Vagina (tissue), 2 donors: ENCODE data around the gene MED13L. TPM values are rescaled to one million over a fixed set of nuclear protein-coding genes. Genes with fewer than 3 reads are reported as not detected.

Source experiments
- DNase-seq, 2 donors: peaks; one replicate each; pipeline ENCODE4 v3.0.0-alpha.2; 2017; ENCODE audit errors: extremely low spot score in 2 of 2
- H3K27ac ChIP-seq: fragments of 200-600 bp; sonication (generic); one replicate; pipeline ENCODE4 v1.5.1; 2019
- H3K27me3 ChIP-seq: fragments of 200-600 bp; sonication (generic); one replicate; pipeline ENCODE4 v1.5.1; 2019
- H3K36me3 ChIP-seq, 2 donors: fragments of 200-600 bp; sonication (generic); one replicate each; pipeline ENCODE4 v1.5.1; 2017 to 2019
- H3K4me1 ChIP-seq: fragments of 200-600 bp; sonication (generic); one replicate; pipeline ENCODE4 v1.5.1; 2019
- H3K4me3 ChIP-seq, 2 donors: fragments of 200-600 bp; sonication (generic); 1 replicate in 1 of 2; 2 replicates in 1 of 2; pipeline ENCODE4 v1.5.1; 2016 to 2019
- H3K9me3 ChIP-seq: fragments of 200-600 bp; sonication (generic); one replicate; pipeline ENCODE4 v1.5.1; 2019
- CTCF ChIP-seq, 3 experiments: fragments of 450-650 bp in 2 of 3; fragments of 200-600 bp in 1 of 3; sonication (generic) in 1 of 3; IDR thresholded peaks; one replicate each; pipeline ENCODE4 v1.5.1; 2017 to 2019; ENCODE audit warnings: antibody characterized with exemption in 3 of 3, mild to moderate bottlenecking in 2 of 3, moderate library complexity in 2 of 3
- POLR2A ChIP-seq, 2 donors: fragments of 450-650 bp; IDR thresholded peaks; one replicate each; pipeline ENCODE4 v1.6.1; 2017; ENCODE audit warnings: antibody characterized with exemption in 2 of 2, mild to moderate bottlenecking in 2 of 2, moderate library complexity in 2 of 2
- POLR2AphosphoS5 ChIP-seq, 2 donors: sonication (generic); formaldehyde crosslinking; IDR thresholded peaks; one replicate each; pipeline ENCODE4 v1.9.0; 2017; ENCODE audit warnings: antibody characterized with exemption in 2 of 2, mild to moderate bottlenecking in 2 of 2, low read depth in 1 of 2; ENCODE audit not compliant: insufficient read depth in 1 of 2
- intact Hi-C: fragments of 100-400 bp; cut with DNase I; formaldehyde crosslinking; loops from one replicate; pipeline ENCODE4 v1.15.1; 2023
- total RNA-seq: library from RNA; depleted of rRNA; stranded (reverse); fragments of >200 nt; gene quantifications from one replicate; pipeline ENCODE4 v1.2.3, GENCODE V29; 2016

The MED13L gene
- total RNA-seq, 1 donor from 2014 or later, result 161 TPM

GRCh38 chr12:116216022-116216756, 61.3 kb downstream of the MED13L start:
- Histone ChIP-seq H3K27ac (no peak overlapping the region), H3K9me3 (no peaks in the 10 kb centered on the region), H3K36me3 (no peaks in the 10 kb centered on the region), H3K4me1 (peaks cover 61% of the 10 kb centered on the region), H3K4me3 (no peak overlapping the region), H3K27me3 (no peaks in the 10 kb centered on the region)
- DNase-seq, result no peak
- TF ChIP-seq POLR2AphosphoS5 (IDR thresholded peaks at IDR 0.05; ENCODE audit: insufficient read depth in 1 of 2, low read depth in 1 of 2), result no peak
- no peak for TF ChIP-seq CTCF (IDR thresholded peaks at IDR 0.05)
- no peak for TF ChIP-seq POLR2A (IDR thresholded peaks at IDR 0.05)
- intact Hi-C loops, result no loop called here

GRCh38 chr12:116215023-116215422, 62.5 kb downstream of the MED13L start:
- intact Hi-C loops, result no loop called here
- Histone ChIP-seq H3K9me3 (no peaks in the 10 kb centered on the region), H3K4me1 (peaks cover 73% of the 10 kb centered on the region), H3K4me3 (no peak overlapping the region), H3K27me3 (no peaks in the 10 kb centered on the region), H3K36me3 (no peaks in the 10 kb centered on the region), H3K27ac (no peak overlapping the region)
- DNase-seq, result no peak
- TF ChIP-seq CTCF (IDR thresholded peaks at IDR 0.05) (no peak), POLR2A (IDR thresholded peaks at IDR 0.05) (no peak), POLR2AphosphoS5 (IDR thresholded peaks at IDR 0.05; ENCODE audit: insufficient read depth in 1 of 2, low read depth in 1 of 2) (no peak)

GRCh38 chr12:116213885-116214527, 63.5 kb downstream of the MED13L start:
- intact Hi-C loops, result no loop called here
- Histone ChIP-seq H3K27me3 (no peaks in the 10 kb centered on the region), H3K4me1 (peaks cover 81% of the 10 kb centered on the region)

GRCh38 chr12:116213014-116213413, 64.5 kb downstream of the MED13L start:
- Histone ChIP-seq H3K27ac (no peak overlapping the region), H3K36me3 (no peaks in the 10 kb centered on the region), H3K9me3 (no peaks in the 10 kb centered on the region), H3K4me1 (peaks cover 71% of the 10 kb centered on the region), H3K4me3 (no peak overlapping the region), H3K27me3 (no peaks in the 10 kb centered on the region)
- TF ChIP-seq CTCF (IDR thresholded peaks at IDR 0.05) (no peak), POLR2A (IDR thresholded peaks at IDR 0.05) (no peak), POLR2AphosphoS5 (IDR thresholded peaks at IDR 0.05; ENCODE audit: insufficient read depth in 1 of 2, low read depth in 1 of 2) (no peak)
- intact Hi-C loops, result no loop called here
- no peak for DNase-seq

More at GRCh38 chr12:116213885-116214527, 63.5 kb downstream of the MED13L start:
- H3K4me3 ChIP-seq, result no peak overlapping the region
- H3K9me3 ChIP-seq, result no peaks in the 10 kb centered on the region
- no peaks in the 10 kb centered on the region for H3K36me3 ChIP-seq
- TF ChIP-seq POLR2A (IDR thresholded peaks at IDR 0.05), result no peak
- TF ChIP-seq CTCF (IDR thresholded peaks at IDR 0.05), result no peak
- no peak for TF ChIP-seq POLR2AphosphoS5 (IDR thresholded peaks at IDR 0.05; ENCODE audit: insufficient read depth in 1 of 2, low read depth in 1 of 2)
- no peak for DNase-seq
- no peak overlapping the region for H3K27ac ChIP-seq

- DNase-seq, result no peak
- no peak overlapping the region for H3K27ac ChIP-seq
- H3K4me1 ChIP-seq, result peaks cover 59% of the 10 kb centered on the region
- no peak overlapping the region for H3K4me3 ChIP-seq
- no peak for TF ChIP-seq POLR2A (IDR thresholded peaks at IDR 0.05)
- TF ChIP-seq CTCF (IDR thresholded peaks at IDR 0.05), result no peak
- no peaks in the 10 kb centered on the region for H3K36me3 ChIP-seq
- H3K9me3 ChIP-seq, result no peaks in the 10 kb centered on the region
- H3K27me3 ChIP-seq, result no peaks in the 10 kb centered on the region
- intact Hi-C loops, result no loop called here
Observed at GRCh38 chr12:116210762-116211161, 66.7 kb downstream of the MED13L start.
